CD14-positive monocyte (primary cell): ENCODE measurements around the gene SWT1. TPM values are rescaled to one million over a fixed set of nuclear protein-coding genes. Genes with fewer than 3 reads are reported as not detected.

ENCODE experiments used
- DNase-seq, 3 donors: peaks; one replicate each; pipeline ENCODE4 v3.0.0-alpha.2; 2011 to 2022
- H2AFZ ChIP-seq: 2 replicates; pipeline ENCODE4 v1.6.0; 2012; ENCODE audit warnings: mild to moderate bottlenecking, low read depth, low read length, inconsistent platforms; ENCODE audit not compliant: insufficient read depth, poor library complexity, severe bottlenecking
- H3K27ac ChIP-seq, 2 donors: 1 replicate in 1 of 2; 2 replicates in 1 of 2; pipeline ENCODE4 v1.5.1; 2012 to 2013; ENCODE audit warnings: low read length in 2 of 2, control low read depth in 1 of 2, inconsistent platforms in 1 of 2, low read depth in 1 of 2, mild to moderate bottlenecking in 1 of 2
- H3K27me3 ChIP-seq, 2 donors: one replicate each; pipeline versions ENCODE4 v1.6.0 to v1.6.1; 2011 to 2013; ENCODE audit warnings: low read length in 2 of 2; ENCODE audit not compliant: control insufficient read depth in 2 of 2, insufficient read depth in 2 of 2
- H3K36me3 ChIP-seq, 2 donors: replicated peaks in 1 of 2; 1 replicate in 1 of 2; 2 replicates in 1 of 2; pipeline versions ENCODE4 v1.5.1 to v1.6.1; 2012 to 2013; ENCODE audit warnings: low read length in 2 of 2, control low read depth in 1 of 2, inconsistent platforms in 1 of 2, mild to moderate bottlenecking in 1 of 2; ENCODE audit not compliant: insufficient read depth in 2 of 2, control insufficient read depth in 1 of 2
- H3K4me1 ChIP-seq, 2 donors: 1 replicate in 1 of 2; 2 replicates in 1 of 2; pipeline versions ENCODE4 v1.5.1 to v1.6.1; 2012 to 2013; ENCODE audit warnings: low read length in 2 of 2, control low read depth in 1 of 2, inconsistent platforms in 1 of 2, mild to moderate bottlenecking in 1 of 2, moderate library complexity in 1 of 2; ENCODE audit not compliant: insufficient read depth in 2 of 2, control insufficient read depth in 1 of 2
- H3K4me2 ChIP-seq: replicated peaks from 2 replicates; pipeline ENCODE3; 2012; ENCODE audit warnings: low read length, moderate library complexity, mild to moderate bottlenecking; ENCODE audit not compliant: poor library complexity, severe bottlenecking; ENCODE audit errors: extremely low read depth
- H3K4me3 ChIP-seq, 3 experiments: fragments of 200-600 bp in 1 of 3; sonication (generic) in 1 of 3; replicated peaks in 1 of 3; 1 replicate in 2 of 3; 2 replicates in 1 of 3; pipeline ENCODE4 v1.5.1; 2011 to 2013; ENCODE audit warnings: low read length in 3 of 3, mild to moderate bottlenecking in 3 of 3, control low read depth in 2 of 3, low read depth in 2 of 3, inconsistent platforms in 1 of 3, moderate library complexity in 1 of 3
- H3K79me2 ChIP-seq: 2 replicates; pipeline ENCODE4 v1.6.0; 2012; ENCODE audit warnings: mild to moderate bottlenecking, control low read depth, inconsistent platforms, low read length, moderate library complexity; ENCODE audit not compliant: insufficient read depth
- H3K9ac ChIP-seq: 2 replicates; pipeline ENCODE4 v1.6.0; 2017; ENCODE audit warnings: low read length, mild to moderate bottlenecking; ENCODE audit not compliant: insufficient read depth, poor library complexity, severe bottlenecking
- H3K9me3 ChIP-seq, 2 donors: replicated peaks in 1 of 2; 1 replicate in 1 of 2; 2 replicates in 1 of 2; pipeline versions ENCODE4 v1.5.1 to v1.6.1; 2012 to 2013; ENCODE audit warnings: low read length in 2 of 2, control low read depth in 1 of 2; ENCODE audit not compliant: control insufficient read depth in 1 of 2, insufficient read depth in 1 of 2
- H4K20me1 ChIP-seq: 2 replicates; pipeline ENCODE4 v1.6.0; 2012; ENCODE audit warnings: mild to moderate bottlenecking, low read length, control low read depth, moderate library complexity; ENCODE audit not compliant: insufficient read depth
- H3K27ac Mint-ChIP-seq, 7 donors: one replicate each; pipeline ENCODE4 v1.8.0; 2020; ENCODE audit warnings: mild to moderate bottlenecking in 7 of 7, mixed read lengths in 7 of 7, moderate library complexity in 6 of 7, inconsistent platforms in 2 of 7
- H3K27me3 Mint-ChIP-seq, 3 donors: one replicate each; pipeline ENCODE4 v1.8.0; 2021 to 2022; ENCODE audit warnings: low read depth in 3 of 3, mild to moderate bottlenecking in 3 of 3, mixed read lengths in 3 of 3, moderate library complexity in 3 of 3, inconsistent platforms in 1 of 3
- H3K36me3 Mint-ChIP-seq, 2 donors: one replicate each; pipeline ENCODE4 v1.8.0; 2020; ENCODE audit warnings: mixed read lengths in 2 of 2, inconsistent platforms in 1 of 2, mild to moderate bottlenecking in 1 of 2
- H3K4me1 Mint-ChIP-seq: one replicate; pipeline ENCODE4 v1.8.0; 2020; ENCODE audit warnings: mild to moderate bottlenecking, mixed read lengths
- H3K4me3 Mint-ChIP-seq, 2 donors: one replicate each; pipeline ENCODE4 v1.8.0; 2020; ENCODE audit warnings: mild to moderate bottlenecking in 2 of 2, mixed read lengths in 2 of 2, moderate library complexity in 1 of 2
- H3K9me3 Mint-ChIP-seq, 7 donors: one replicate each; pipeline ENCODE4 v1.8.0; 2020 to 2022; ENCODE audit warnings: mixed read lengths in 7 of 7, mild to moderate bottlenecking in 6 of 7, moderate library complexity in 6 of 7, inconsistent platforms in 2 of 7
- WGBS: methylation state at CpG from one replicate; pipeline ENCODE4 v1.1.5; 2013; ENCODE audit warnings: missing lambda C conversion rate; ENCODE audit not compliant: insufficient coverage; 5-methylcytosine and 5-hydroxymethylcytosine counted together
- intact Hi-C, 2 donors: fragments of 100-400 bp; cut with micrococcal nuclease; formaldehyde crosslinking; loops; one replicate each; pipeline versions ENCODE4 v1.15.0 to v1.15.1; 2023
- polyA plus RNA-seq, 3 donors: library from polyadenylated mRNA; depleted of rRNA in 1 of 3; unstranded in 2 of 3; stranded (reverse) in 1 of 3; fragments of 300-500 nt in 2 of 3; fragments of >200 nt in 1 of 3; fragmentation: Illumina TruSeq in 2 of 3; gene quantifications; 1 replicate in 2 of 3; 2 replicates in 1 of 3; pipeline ENCODE4 v1.2.3, GENCODE V29; 2012 to 2021
- TF ChIP-seq, protein P1 (sequence below): fragments of 200-600 bp; IDR thresholded peaks from one replicate; pipeline ENCODE4 v1.8.0; 2022; ENCODE audit warnings: antibody characterized with exemption, mild to moderate bottlenecking

Gene SWT1
- polyA plus RNA-seq, 3 donors: 0.89 to 2.8 (median 1.7) TPM

DNA sequence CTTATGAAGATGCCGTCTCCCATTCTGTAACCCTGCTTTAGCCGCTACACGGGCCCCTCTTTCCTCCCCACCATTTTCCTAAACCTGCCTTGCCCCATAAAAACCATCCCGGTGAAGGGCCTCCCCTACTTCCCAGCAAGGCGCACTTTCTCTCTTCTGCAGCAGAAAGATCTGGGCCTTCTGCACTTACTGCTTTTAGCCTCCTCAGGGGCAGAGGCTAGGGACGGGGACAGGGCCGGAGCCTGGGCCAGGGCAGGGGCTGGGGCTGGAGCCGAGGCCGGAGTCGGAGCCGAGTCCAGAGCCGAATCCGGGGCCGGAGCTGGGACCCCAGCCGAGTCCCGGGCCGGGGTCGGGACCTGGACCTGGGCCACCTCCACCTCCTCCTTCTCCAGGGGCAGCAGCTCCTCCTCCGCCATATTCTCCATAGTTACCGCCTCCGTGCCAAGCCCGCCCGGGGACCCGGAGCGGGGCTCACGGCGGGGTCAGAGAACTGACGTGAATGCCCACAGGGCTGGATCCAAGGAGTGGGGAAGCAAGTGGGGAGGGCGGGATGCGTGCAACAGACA lies 596 bp upstream of the SWT1 start:
- intact Hi-C loops: loop anchor here (2.0 to 10.0 kb wide), 8 partner anchors 114 to 1218 kb away; partner anchors contain the start of genes EDEM3 (in 2 of the 2), IVNS1ABP (in 2 of the 2), ODR4 (in 1 of the 2) and TPR (in 1 of the 2)
- Mint-ChIP-seq H3K4me1 (peaks cover 42% of the 10 kb centered on the region), H3K36me3 (peaks cover 5 to 8% of the 10 kb centered on the region in 2 donors), H3K27me3 (peaks cover 0 to 3% (median 2%) of the 10 kb centered on the region in 3 donors), H3K9me3 (peaks cover 0 to 2% (median 0%) of the 10 kb centered on the region in 7 donors), H3K27ac (peak overlapping the region; percentile 97 to 99 (median 99)), H3K4me3 (peak overlapping the region; percentile 95 to 99)
- H3K4me1 ChIP-seq: peaks cover 22 to 46% of the 10 kb centered on the region in 2 donors
- DNase-seq: peak in 2 of 3 donors; percentile 11 to 33
- no peaks in the 10 kb centered on the region for H3K9me3 ChIP-seq
- H3K4me2 ChIP-seq: peak overlapping the region; percentile 82
- no peaks in the 10 kb centered on the region for H4K20me1 ChIP-seq
- H3K36me3 ChIP-seq: peaks cover 2 to 5% of the 10 kb centered on the region in 2 donors
- 0% methylated on average over 19 of the region's 30 CpGs for WGBS
- no peaks in the 10 kb centered on the region for H3K27me3 ChIP-seq
- H3K79me2 ChIP-seq: peaks cover 39% of the 10 kb centered on the region
- peak overlapping the region; percentile 98 for H3K9ac ChIP-seq
- H3K4me3 ChIP-seq: peak overlapping the region; percentile 80 to 90 (median 87)
- TF ChIP-seq, protein P1, sequence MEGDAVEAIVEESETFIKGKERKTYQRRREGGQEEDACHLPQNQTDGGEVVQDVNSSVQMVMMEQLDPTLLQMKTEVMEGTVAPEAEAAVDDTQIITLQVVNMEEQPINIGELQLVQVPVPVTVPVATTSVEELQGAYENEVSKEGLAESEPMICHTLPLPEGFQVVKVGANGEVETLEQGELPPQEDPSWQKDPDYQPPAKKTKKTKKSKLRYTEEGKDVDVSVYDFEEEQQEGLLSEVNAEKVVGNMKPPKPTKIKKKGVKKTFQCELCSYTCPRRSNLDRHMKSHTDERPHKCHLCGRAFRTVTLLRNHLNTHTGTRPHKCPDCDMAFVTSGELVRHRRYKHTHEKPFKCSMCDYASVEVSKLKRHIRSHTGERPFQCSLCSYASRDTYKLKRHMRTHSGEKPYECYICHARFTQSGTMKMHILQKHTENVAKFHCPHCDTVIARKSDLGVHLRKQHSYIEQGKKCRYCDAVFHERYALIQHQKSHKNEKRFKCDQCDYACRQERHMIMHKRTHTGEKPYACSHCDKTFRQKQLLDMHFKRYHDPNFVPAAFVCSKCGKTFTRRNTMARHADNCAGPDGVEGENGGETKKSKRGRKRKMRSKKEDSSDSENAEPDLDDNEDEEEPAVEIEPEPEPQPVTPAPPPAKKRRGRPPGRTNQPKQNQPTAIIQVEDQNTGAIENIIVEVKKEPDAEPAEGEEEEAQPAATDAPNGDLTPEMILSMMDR: no peak
- H3K27ac ChIP-seq: peak overlapping the region; percentile 96 to 98
- peak overlapping the region; percentile 77 for H2AFZ ChIP-seq

DNA sequence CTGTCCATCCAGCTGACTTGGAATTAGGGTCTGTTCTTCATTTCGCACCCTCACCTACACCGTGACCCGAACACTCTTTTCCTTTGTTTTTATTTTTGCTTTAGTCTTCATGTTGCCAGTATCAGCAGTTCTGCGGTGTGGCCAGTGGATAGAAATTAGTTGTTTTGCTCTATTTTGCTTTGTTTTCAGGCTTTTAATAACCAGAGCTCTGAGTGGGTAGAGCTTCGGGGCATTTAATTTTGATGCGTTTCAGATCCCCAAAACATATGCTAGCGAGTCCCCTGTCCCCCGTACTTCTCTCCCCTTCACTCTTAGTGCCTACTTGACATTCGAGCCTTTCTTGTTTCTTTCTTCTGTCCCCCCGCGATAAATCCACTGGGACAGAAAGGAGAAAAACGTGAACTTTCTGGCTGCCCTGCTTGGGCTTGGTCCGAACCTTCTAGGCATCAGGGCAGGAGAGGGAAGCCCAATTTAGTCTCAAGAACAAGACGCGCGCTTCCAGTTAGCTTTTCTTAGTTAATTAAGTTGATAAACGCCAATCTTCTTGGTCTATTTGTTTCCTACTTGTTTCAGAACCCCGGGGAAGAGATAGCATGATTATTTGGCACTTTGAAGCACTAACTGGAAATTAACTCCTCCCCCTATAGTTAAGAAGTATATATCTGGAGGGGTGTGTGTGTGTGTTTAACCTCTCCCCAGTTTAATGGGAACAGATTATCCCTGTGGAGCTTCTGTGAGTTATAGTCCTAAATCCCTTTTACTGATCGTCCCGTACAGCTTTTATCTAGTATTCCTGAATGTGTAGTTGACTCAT lies 839 bp downstream of the SWT1 start:
- intact Hi-C loops: loop anchor here (2.0 to 10.0 kb wide), 8 partner anchors 116 to 1217 kb away; partner anchors contain the start of genes EDEM3 (in 2 of the 2), IVNS1ABP (in 2 of the 2), ODR4 (in 1 of the 2) and TPR (in 1 of the 2)
- peak overlapping the region; percentile 97 to 99 (median 99) for H3K27ac Mint-ChIP-seq
- Histone ChIP-seq H4K20me1 (no peaks in the 10 kb centered on the region), H3K9ac (peak overlapping the region; percentile 98), H3K79me2 (peaks cover 34% of the 10 kb centered on the region), H3K4me1 (peaks cover 22 to 38% of the 10 kb centered on the region in 2 donors), H3K9me3 (no peaks in the 10 kb centered on the region), H3K27ac (peak overlapping the region in 1 of 2 donors; percentile 98), H2AFZ (peak overlapping the region; percentile 89), H3K36me3 (peaks cover 0 to 6% of the 10 kb centered on the region in 2 donors), H3K4me3 (peak overlapping the region; percentile 80 to 90 (median 87)), H3K4me2 (peak overlapping the region; percentile 82), H3K27me3 (no peaks in the 10 kb centered on the region)
- DNase-seq: peak in 1 of 3 donors; percentile 3
- H3K4me1 Mint-ChIP-seq: peaks cover 35% of the 10 kb centered on the region
- H3K4me3 Mint-ChIP-seq: peak overlapping the region; percentile 95 to 99
- H3K9me3 Mint-ChIP-seq: peaks cover 0 to 2% (median 0%) of the 10 kb centered on the region in 7 donors
- peaks cover 5 to 9% of the 10 kb centered on the region in 2 donors for H3K36me3 Mint-ChIP-seq
- WGBS: 0% methylated on average over 9 of the region's 20 CpGs
- TF ChIP-seq, protein P1: no peak
- H3K27me3 Mint-ChIP-seq: peaks cover 0 to 4% (median 3%) of the 10 kb centered on the region in 3 donors
